ENCODE data around the gene METTL22.

METTL22 gene

GRCh38 chr16:8676160-8676547 lies 54.7 kb downstream of the METTL22 start:
- H3K4me3 ChIP-seq (ENCODE audit: low read depth, low read length) = no peak overlapping the region
- in situ Hi-C loops (cut with HindIII; ENCODE audit: low sequenced_read_pairs) = no loop called here
- DNase-seq (ENCODE audit: low read depth) = no peak
- no peak for TF ChIP-seq CTCF (IDR thresholded peaks at IDR 0.05; ENCODE audit: low read depth, low read length, missing control alignments)

GRCh38 chr16:8676737-8677375 lies 55.4 kb downstream of the METTL22 start:
- TF ChIP-seq CTCF (IDR thresholded peaks at IDR 0.05; ENCODE audit: low read depth, low read length, missing control alignments) = no peak
- H3K4me3 ChIP-seq (ENCODE audit: low read depth, low read length) = no peak overlapping the region
- in situ Hi-C loops (cut with HindIII; ENCODE audit: low sequenced_read_pairs) = no loop called here
- no peak for DNase-seq (ENCODE audit: low read depth)

GRCh38 chr16:8677481-8677880 lies 56.0 kb downstream of the METTL22 start:
- in situ Hi-C loops (cut with HindIII; ENCODE audit: low sequenced_read_pairs) = no loop called here
- no peak for TF ChIP-seq CTCF (IDR thresholded peaks at IDR 0.05; ENCODE audit: low read depth, low read length, missing control alignments)

GRCh38 chr16:8678068-8678927 lies 56.8 kb downstream of the METTL22 start:
- no peak for DNase-seq (ENCODE audit: low read depth)
- no peak for TF ChIP-seq CTCF (IDR thresholded peaks at IDR 0.05; ENCODE audit: low read depth, low read length, missing control alignments)
- in situ Hi-C loops (cut with HindIII; ENCODE audit: low sequenced_read_pairs) = no loop called here
- H3K4me3 ChIP-seq (ENCODE audit: low read depth, low read length) = no peak overlapping the region

More at GRCh38 chr16:8677481-8677880, 56.0 kb downstream of the METTL22 start:
- DNase-seq (ENCODE audit: low read depth) = no peak
- H3K4me3 ChIP-seq (ENCODE audit: low read depth, low read length) = no peak overlapping the region

GRCh38 chr16:8679151-8679550 lies 57.7 kb downstream of the METTL22 start:
- in situ Hi-C loops (cut with HindIII; ENCODE audit: low sequenced_read_pairs) = no loop called here
- H3K4me3 ChIP-seq (ENCODE audit: low read depth, low read length) = no peak overlapping the region
- no peak for DNase-seq (ENCODE audit: low read depth)
- TF ChIP-seq CTCF (IDR thresholded peaks at IDR 0.05; ENCODE audit: low read depth, low read length, missing control alignments) = no peak

- no peak overlapping the region for H3K4me3 ChIP-seq (ENCODE audit: low read depth, low read length)
- no peak for TF ChIP-seq CTCF (IDR thresholded peaks at IDR 0.05; ENCODE audit: low read depth, low read length, missing control alignments)
- in situ Hi-C loops (cut with HindIII; ENCODE audit: low sequenced_read_pairs) = no loop called here
- no peak for DNase-seq (ENCODE audit: low read depth)
Measured at GRCh38 chr16:8682551-8683259, 61.2 kb downstream of the METTL22 start.

All from astrocyte of the cerebellum (primary cell).